HS-5 (cell line): ENCODE data around the gene CAPN2.

ENCODE experiments used
- DNase-seq: peaks from one replicate; pipeline ENCODE4 v3.0.0-alpha.2; 2012; ENCODE audit warnings: low read depth

CAPN2 gene

GRCh38 chr1:223712194-223712849, at the start of gene CAPN2:
TSS of gene CAPN2 (plus strand) at chr1:223712539. CDS start at chr1:223712641, 102 bp downstream.
- no peak for DNase-seq

GRCh38 chr1:223662943-223663342, 49.4 kb upstream of the CAPN2 start:
- DNase-seq = no peak

- DNase-seq = no peak
These were observed 48.2 kb upstream of the CAPN2 start for GRCh38 chr1:223664106-223664505.

- no peak for DNase-seq
These were observed 46.6 kb upstream of the CAPN2 start, which contains the start of gene CAPN8 for GRCh38 chr1:223665592-223666312. TSS of gene CAPN8 (minus strand) at chr1:223665701. CDS start at chr1:223665646, 55 bp downstream.

- DNase-seq = no peak
These were observed 44.7 kb upstream of the CAPN2 start for GRCh38 chr1:223667484-223668182.

GRCh38 chr1:223669003-223669795, 43.1 kb upstream of the CAPN2 start:
- no peak for DNase-seq

- peak; percentile 36 for DNase-seq
These were observed 41.7 kb upstream of the CAPN2 start for GRCh38 chr1:223670458-223671159.

- DNase-seq = no peak
These were observed 38.0 kb upstream of the CAPN2 start for GRCh38 chr1:223674119-223674890.

- DNase-seq = no peak
These were observed 33.5 kb upstream of the CAPN2 start for GRCh38 chr1:223678841-223679240.

GRCh38 chr1:223680188-223680587, 32.2 kb upstream of the CAPN2 start:
- no peak for DNase-seq

- no peak for DNase-seq
These were observed 29.8 kb upstream of the CAPN2 start for GRCh38 chr1:223682502-223682901.

- no peak for DNase-seq
These were observed 28.5 kb upstream of the CAPN2 start for GRCh38 chr1:223683586-223684487.

- no peak for DNase-seq
These were observed 27.9 kb upstream of the CAPN2 start for GRCh38 chr1:223684488-223684792.

- DNase-seq = no peak
These were observed 21.2 kb upstream of the CAPN2 start for GRCh38 chr1:223691121-223691520.

GRCh38 chr1:223695014-223695548, 17.3 kb upstream of the CAPN2 start:
- DNase-seq = no peak

GRCh38 chr1:223695941-223696340, 16.4 kb upstream of the CAPN2 start:
- no peak for DNase-seq

GRCh38 chr1:223700388-223700918, 11.9 kb upstream of the CAPN2 start:
- no peak for DNase-seq

- DNase-seq = peak; percentile 99
These were observed 11.2 kb upstream of the CAPN2 start for GRCh38 chr1:223700942-223701637.
